Measurements from ENCODE around the gene KCNMA1.
"Not testable (repeated sequence)": the region's sequence is repeated elsewhere in the genome, so short reads cannot be mapped to it uniquely, and the experiment has no call there.

Gene KCNMA1

GRCh38 chr10:77357185-77357584 lies 280.4 kb downstream of the KCNMA1 start:
- no peak for DNase-seq

- no peak for DNase-seq
Observed at GRCh38 chr10:77355844-77356243, 281.8 kb downstream of the KCNMA1 start.

GRCh38 chr10:77351386-77351785 lies 286.2 kb downstream of the KCNMA1 start:
- no peak for DNase-seq

GRCh38 chr10:77350711-77351119 lies 286.9 kb downstream of the KCNMA1 start:
- no peak for DNase-seq

GRCh38 chr10:77350134-77350533 lies 287.5 kb downstream of the KCNMA1 start:
- no peak for DNase-seq

GRCh38 chr10:77349226-77349625 lies 288.4 kb downstream of the KCNMA1 start:
- DNase-seq: no peak

- DNase-seq: no peak
Observed at GRCh38 chr10:77348751-77349150, 288.9 kb downstream of the KCNMA1 start.

GRCh38 chr10:77348082-77348481 lies 289.5 kb downstream of the KCNMA1 start:
- no peak for DNase-seq

- no peak for DNase-seq
Observed at GRCh38 chr10:77347052-77347451, 290.6 kb downstream of the KCNMA1 start.

GRCh38 chr10:77341055-77341454 lies 296.6 kb downstream of the KCNMA1 start:
- DNase-seq: no peak

- DNase-seq: not testable (repeated sequence)
Observed at GRCh38 chr10:77339872-77340271, 297.7 kb downstream of the KCNMA1 start.

GRCh38 chr10:77339166-77339565 lies 298.4 kb downstream of the KCNMA1 start:
- DNase-seq: no peak

- no peak for DNase-seq
Observed at GRCh38 chr10:77338143-77338542, 299.5 kb downstream of the KCNMA1 start.

GRCh38 chr10:77334501-77334900 lies 303.1 kb downstream of the KCNMA1 start:
- DNase-seq: no peak

GRCh38 chr10:77333610-77334340 lies 303.8 kb downstream of the KCNMA1 start:
- DNase-seq: no peak

- no peak for DNase-seq
Observed at GRCh38 chr10:77332256-77332655, 305.4 kb downstream of the KCNMA1 start.

GRCh38 chr10:77328272-77328816 lies 309.3 kb downstream of the KCNMA1 start:
- peak; percentile 6 to 9 for DNase-seq

GRCh38 chr10:77325233-77325537 lies 312.4 kb downstream of the KCNMA1 start:
- no peak for DNase-seq

GRCh38 chr10:77321838-77322237 lies 315.8 kb downstream of the KCNMA1 start:
- no peak for DNase-seq

GRCh38 chr10:77320971-77321471 lies 316.6 kb downstream of the KCNMA1 start:
- no peak for DNase-seq

- no peak for DNase-seq
Observed at GRCh38 chr10:77319557-77319956, 318.1 kb downstream of the KCNMA1 start.

- DNase-seq: no peak
Observed at GRCh38 chr10:77318739-77319138, 318.9 kb downstream of the KCNMA1 start.

- no peak for DNase-seq
Observed at GRCh38 chr10:77317221-77317620, 320.4 kb downstream of the KCNMA1 start.

- DNase-seq: no peak
Observed at GRCh38 chr10:77315496-77316129, 322.0 kb downstream of the KCNMA1 start.

Measured in stimulated activated CD4-positive, alpha-beta T cell treated with anti-CD3 and anti-CD28 coated beads, Interleukin-2, amount 100 ng/mL, for 48 hours (primary cell).